ENCODE results near the gene HSPB8.

The HSPB8 gene

GRCh38 chr12:119169150-119169549 lies 9.6 kb upstream of the HSPB8 start:
- TF ChIP-seq, protein P1, sequence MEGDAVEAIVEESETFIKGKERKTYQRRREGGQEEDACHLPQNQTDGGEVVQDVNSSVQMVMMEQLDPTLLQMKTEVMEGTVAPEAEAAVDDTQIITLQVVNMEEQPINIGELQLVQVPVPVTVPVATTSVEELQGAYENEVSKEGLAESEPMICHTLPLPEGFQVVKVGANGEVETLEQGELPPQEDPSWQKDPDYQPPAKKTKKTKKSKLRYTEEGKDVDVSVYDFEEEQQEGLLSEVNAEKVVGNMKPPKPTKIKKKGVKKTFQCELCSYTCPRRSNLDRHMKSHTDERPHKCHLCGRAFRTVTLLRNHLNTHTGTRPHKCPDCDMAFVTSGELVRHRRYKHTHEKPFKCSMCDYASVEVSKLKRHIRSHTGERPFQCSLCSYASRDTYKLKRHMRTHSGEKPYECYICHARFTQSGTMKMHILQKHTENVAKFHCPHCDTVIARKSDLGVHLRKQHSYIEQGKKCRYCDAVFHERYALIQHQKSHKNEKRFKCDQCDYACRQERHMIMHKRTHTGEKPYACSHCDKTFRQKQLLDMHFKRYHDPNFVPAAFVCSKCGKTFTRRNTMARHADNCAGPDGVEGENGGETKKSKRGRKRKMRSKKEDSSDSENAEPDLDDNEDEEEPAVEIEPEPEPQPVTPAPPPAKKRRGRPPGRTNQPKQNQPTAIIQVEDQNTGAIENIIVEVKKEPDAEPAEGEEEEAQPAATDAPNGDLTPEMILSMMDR (IDR thresholded peaks at IDR 0.05; ENCODE audit: insufficient read depth, low read depth, low read length, missing control alignments), result no peak
- H3K4me3 ChIP-seq (ENCODE audit: low read length), result no peak overlapping the region
- peak; percentile 39 for DNase-seq (ENCODE audit: low read depth)

GRCh38 chr12:119171291-119171690 lies 7.4 kb upstream of the HSPB8 start:
- H3K4me3 ChIP-seq (ENCODE audit: low read length), result no peak overlapping the region
- no peak for DNase-seq (ENCODE audit: low read depth)
- TF ChIP-seq, protein P1 (IDR thresholded peaks at IDR 0.05; ENCODE audit: insufficient read depth, low read depth, low read length, missing control alignments), result no peak

GRCh38 chr12:119171691-119172425 lies 6.9 kb upstream of the HSPB8 start:
- no peak for DNase-seq (ENCODE audit: low read depth)
- TF ChIP-seq, protein P1 (IDR thresholded peaks at IDR 0.05; ENCODE audit: insufficient read depth, low read depth, low read length, missing control alignments), result no peak
- H3K4me3 ChIP-seq (ENCODE audit: low read length), result no peak overlapping the region

DNA sequence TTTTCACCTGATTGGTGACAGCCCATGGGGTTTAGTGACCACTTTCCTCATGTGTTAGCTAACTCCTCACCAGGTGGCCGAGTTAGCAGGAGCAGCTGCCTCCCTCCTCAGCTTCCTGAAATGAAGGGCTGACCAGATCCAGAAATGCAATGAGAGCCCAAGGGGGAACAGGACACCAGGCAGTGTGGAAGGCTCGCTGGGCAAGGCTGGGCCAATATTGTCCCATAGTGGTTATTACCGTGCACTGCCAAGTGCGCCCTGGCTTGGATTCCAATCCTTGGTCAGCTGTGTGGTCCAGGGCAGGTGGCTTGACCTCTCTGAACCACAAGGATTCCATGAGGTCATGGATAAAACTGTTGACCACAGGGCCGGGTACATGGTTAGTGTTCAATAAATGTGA lies 3.6 kb upstream of the HSPB8 start:
- no peak for DNase-seq (ENCODE audit: low read depth)
- TF ChIP-seq, protein P1 (IDR thresholded peaks at IDR 0.05; ENCODE audit: insufficient read depth, low read depth, low read length, missing control alignments), result no peak
- H3K4me3 ChIP-seq (ENCODE audit: low read length), result no peak overlapping the region

DNA sequence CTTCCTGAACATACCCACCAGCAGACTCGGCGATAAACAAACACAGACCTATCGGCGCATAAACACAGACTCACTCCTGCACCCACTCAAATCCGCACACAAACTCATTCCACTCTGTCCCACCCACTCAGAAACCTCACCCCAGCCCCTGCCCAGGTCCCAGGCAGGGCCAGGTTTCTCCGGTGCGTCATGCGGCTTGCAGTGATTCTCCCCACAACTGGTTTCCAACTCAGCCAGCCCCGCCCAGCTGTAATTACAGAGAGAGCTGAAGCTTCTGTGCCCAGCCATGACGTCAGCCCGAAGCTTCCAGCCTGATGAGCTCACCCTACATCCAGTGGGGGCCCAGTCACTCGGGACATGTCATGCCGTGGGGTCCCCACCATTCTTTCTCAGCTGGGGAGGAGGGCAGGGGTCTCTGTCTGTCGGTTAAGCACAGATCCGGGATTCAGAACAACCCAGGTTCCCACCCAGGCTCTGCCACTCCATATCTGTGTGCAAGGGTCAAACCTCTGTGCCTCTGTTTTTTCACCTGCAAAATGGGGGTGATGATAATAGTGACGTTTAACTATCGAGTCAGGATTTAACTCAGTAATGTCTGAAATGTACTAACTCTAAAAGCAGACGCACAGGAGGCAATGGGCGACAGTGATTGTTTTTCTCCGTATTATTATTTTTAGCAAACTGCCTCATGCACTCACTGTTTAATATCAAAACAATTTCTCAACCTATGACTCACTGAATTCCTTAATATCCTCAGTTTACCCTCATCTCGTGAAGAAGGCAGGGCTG lies 2.3 kb upstream of the HSPB8 start:
- TF ChIP-seq, protein P1 (IDR thresholded peaks at IDR 0.05; ENCODE audit: insufficient read depth, low read depth, low read length, missing control alignments), result no peak
- DNase-seq (ENCODE audit: low read depth), result peak; percentile 84
- peak overlapping the region; percentile 1 for H3K4me3 ChIP-seq (ENCODE audit: low read length)

DNA sequence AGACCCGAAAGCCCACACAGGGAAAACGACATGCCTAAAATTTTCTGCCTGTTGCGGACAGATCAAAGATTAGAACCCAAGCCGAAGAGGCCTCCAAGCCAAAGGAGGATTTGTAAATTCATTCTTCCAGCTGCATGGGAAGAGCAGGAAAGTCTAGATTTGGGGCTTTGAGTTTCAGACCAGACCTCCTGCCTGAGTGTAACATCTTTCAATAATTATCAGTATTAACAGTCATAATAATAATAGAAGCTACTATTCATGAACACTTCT lies 1.7 kb upstream of the HSPB8 start:
- no peak overlapping the region for H3K4me3 ChIP-seq (ENCODE audit: low read length)
- TF ChIP-seq, protein P1 (IDR thresholded peaks at IDR 0.05; ENCODE audit: insufficient read depth, low read depth, low read length, missing control alignments), result no peak
- no peak for DNase-seq (ENCODE audit: low read depth)

Data from epithelial cell of esophagus (primary cell).